ENCODE measurements around the gene CASP8AP2. TPM values are rescaled to one million over a fixed set of nuclear protein-coding genes. Genes with fewer than 3 reads are reported as not detected.

Gene CASP8AP2
- total RNA-seq, 4 donors from 2014 or later = 8.0 to 19.8 (median 15.1) TPM

- Histone ChIP-seq H3K36me3 (peaks cover 0 to 15% (median 4%) of the 10 kb centered on the region in 4 donors), H3K4me3 (no peak overlapping the region), H3K9me3 (no peaks in the 10 kb centered on the region), H3K27ac (no peak overlapping the region), H3K27me3 (no peaks in the 10 kb centered on the region), H3K4me1 (no peaks in the 10 kb centered on the region)
- in situ Hi-C loops (cut with MboI; ENCODE audit: low pct_ligation_motif_present in 1 of 4, low pct_unique_long_range_greater_than_20kb in 1 of 4, low sequenced_read_pairs in 3 of 4) = no loop called here
- DNase-seq = peak; percentile 13
- WGBS, 2 donors (ENCODE audit: low coverage in 1 of 2) = 41% methylated on average over 2 of the region's 2 CpGs; no CpG with 5 or more reads in 1 of the 2 donors
- peak in 4 of 5 experiments; percentile 27 to 41 (median 34) for TF ChIP-seq CTCF (IDR thresholded peaks at IDR 0.05)
- TF ChIP-seq POLR2A (IDR thresholded peaks at IDR 0.05) = no peak
- intact Hi-C loops (cut with DNase I; ENCODE audit: low total_unique reads) = no loop called here
Observed at GRCh38 chr6:89792881-89793280, 36.8 kb upstream of the CASP8AP2 start.

GRCh38 chr6:89793586-89793985 lies 36.1 kb upstream of the CASP8AP2 start:
- Histone ChIP-seq H3K27ac (no peak overlapping the region), H3K4me3 (no peak overlapping the region), H3K36me3 (peaks cover 0 to 15% (median 4%) of the 10 kb centered on the region in 4 donors), H3K9me3 (no peaks in the 10 kb centered on the region), H3K27me3 (no peaks in the 10 kb centered on the region), H3K4me1 (no peaks in the 10 kb centered on the region)
- intact Hi-C loops (cut with DNase I; ENCODE audit: low total_unique reads) = no loop called here
- TF ChIP-seq EP300 (IDR thresholded peaks at IDR 0.05; ENCODE audit: low read depth) (no peak), POLR2AphosphoS5 (IDR thresholded peaks at IDR 0.05) (no peak), CTCF (IDR thresholded peaks at IDR 0.05) (no peak), POLR2A (IDR thresholded peaks at IDR 0.05) (no peak)
- DNase-seq = no peak
- WGBS, 2 donors (ENCODE audit: low coverage in 1 of 2) = 80 to 92% methylated on average over 1 to 3 of the region's 3 CpGs
- in situ Hi-C loops (cut with MboI; ENCODE audit: low pct_ligation_motif_present in 1 of 4, low pct_unique_long_range_greater_than_20kb in 1 of 4, low sequenced_read_pairs in 3 of 4) = no loop called here

- in situ Hi-C loops (cut with MboI; ENCODE audit: low pct_ligation_motif_present in 1 of 4, low pct_unique_long_range_greater_than_20kb in 1 of 4, low sequenced_read_pairs in 3 of 4) (no loop called here), intact Hi-C loops (cut with DNase I; ENCODE audit: low total_unique reads) (no loop called here)
- no peaks in the 10 kb centered on the region for H3K9me3 ChIP-seq
- WGBS, 2 donors (ENCODE audit: low coverage in 1 of 2) = 77 to 94% methylated on average over 6 of the region's 6 CpGs
- H3K27me3 ChIP-seq = no peaks in the 10 kb centered on the region
- H3K27ac ChIP-seq = no peak overlapping the region
- no peak for TF ChIP-seq POLR2A (IDR thresholded peaks at IDR 0.05)
- no peak for TF ChIP-seq POLR2AphosphoS5 (IDR thresholded peaks at IDR 0.05)
- no peak for TF ChIP-seq CTCF (IDR thresholded peaks at IDR 0.05)
- TF ChIP-seq EP300 (IDR thresholded peaks at IDR 0.05; ENCODE audit: low read depth) = no peak
- H3K36me3 ChIP-seq = peaks cover 0 to 15% (median 4%) of the 10 kb centered on the region in 4 donors
- no peak overlapping the region for H3K4me3 ChIP-seq
- no peaks in the 10 kb centered on the region for H3K4me1 ChIP-seq
- DNase-seq = no peak
Observed at GRCh38 chr6:89794324-89794723, 35.4 kb upstream of the CASP8AP2 start.

GRCh38 chr6:89797317-89797716 lies 32.4 kb upstream of the CASP8AP2 start:
- no peak overlapping the region for H3K27ac ChIP-seq
- in situ Hi-C loops (cut with MboI; ENCODE audit: low pct_ligation_motif_present in 1 of 4, low pct_unique_long_range_greater_than_20kb in 1 of 4, low sequenced_read_pairs in 3 of 4) (no loop called here), intact Hi-C loops (cut with DNase I; ENCODE audit: low total_unique reads) (no loop called here)
- no peak for DNase-seq
- TF ChIP-seq POLR2AphosphoS5 (IDR thresholded peaks at IDR 0.05) (no peak), EP300 (IDR thresholded peaks at IDR 0.05; ENCODE audit: low read depth) (no peak), POLR2A (IDR thresholded peaks at IDR 0.05) (no peak), CTCF (IDR thresholded peaks at IDR 0.05) (no peak)
- H3K4me3 ChIP-seq = no peak overlapping the region
- H3K9me3 ChIP-seq = no peaks in the 10 kb centered on the region
- WGBS, 2 donors (ENCODE audit: low coverage in 1 of 2) = 86 to 94% methylated on average over 5 to 7 of the region's 7 CpGs
- H3K4me1 ChIP-seq = no peaks in the 10 kb centered on the region
- H3K36me3 ChIP-seq = peaks cover 0 to 26% (median 4%) of the 10 kb centered on the region in 4 donors
- no peaks in the 10 kb centered on the region for H3K27me3 ChIP-seq
